SK-N-SH (cell line): ENCODE results near the gene CDH4.

Experiments used
- EZH2phosphoT487 ChIP-seq: fragments of 200-600 bp; sonication (generic); IDR thresholded peaks from 2 replicates; pipeline ENCODE4 v1.6.1; 2017; ENCODE audit warnings: low read depth, mixed run types, mild to moderate bottlenecking, antibody characterized with exemption, moderate library complexity, borderline replicate concordance
- GABPA ChIP-seq: IDR thresholded peaks from 2 replicates; pipeline ENCODE4 v1.4.0; 2012; ENCODE audit warnings: low read depth, mild to moderate bottlenecking
- POLR2AphosphoS5 ChIP-seq: IDR thresholded peaks from 2 replicates; pipeline ENCODE4 v1.6.1; 2012; ENCODE audit warnings: low read depth, low read length
- RAD21 ChIP-seq: IDR thresholded peaks from 2 replicates; pipeline ENCODE4 v1.6.1; 2012; ENCODE audit warnings: mild to moderate bottlenecking, low read length
- RCOR1 ChIP-seq: fragments of 150-350 bp; IDR thresholded peaks from 2 replicates; pipeline ENCODE4 v1.6.1; 2017; ENCODE audit warnings: antibody characterized with exemption, low read length
- RFX5 ChIP-seq: IDR thresholded peaks from 2 replicates; pipeline ENCODE4 v1.6.1; 2012; ENCODE audit warnings: mild to moderate bottlenecking, improper control_type of control experiment, low read length
- SIN3A ChIP-seq: IDR thresholded peaks from 2 replicates; pipeline ENCODE4 v1.6.1; 2012; ENCODE audit warnings: low read depth, mild to moderate bottlenecking, low read length, moderate library complexity, borderline replicate concordance
- SMC3 ChIP-seq: IDR thresholded peaks from 2 replicates; pipeline ENCODE4 v1.6.1; 2012; ENCODE audit warnings: low read depth, low read length, improper control_type of control experiment
- TCF12 ChIP-seq: IDR thresholded peaks from 2 replicates; pipeline ENCODE4 v1.4.0; 2012
- YY1 ChIP-seq: IDR thresholded peaks from 2 replicates; pipeline ENCODE4 v1.4.0; 2012; ENCODE audit warnings: low read depth, mild to moderate bottlenecking
- TF ChIP-seq, protein P1 (sequence below): fragments of 200-600 bp; sonication (generic); IDR thresholded peaks from 2 replicates; pipeline ENCODE4 v1.6.1; 2017; ENCODE audit warnings: antibody characterized with exemption, mild to moderate bottlenecking, moderate library complexity

DNA sequence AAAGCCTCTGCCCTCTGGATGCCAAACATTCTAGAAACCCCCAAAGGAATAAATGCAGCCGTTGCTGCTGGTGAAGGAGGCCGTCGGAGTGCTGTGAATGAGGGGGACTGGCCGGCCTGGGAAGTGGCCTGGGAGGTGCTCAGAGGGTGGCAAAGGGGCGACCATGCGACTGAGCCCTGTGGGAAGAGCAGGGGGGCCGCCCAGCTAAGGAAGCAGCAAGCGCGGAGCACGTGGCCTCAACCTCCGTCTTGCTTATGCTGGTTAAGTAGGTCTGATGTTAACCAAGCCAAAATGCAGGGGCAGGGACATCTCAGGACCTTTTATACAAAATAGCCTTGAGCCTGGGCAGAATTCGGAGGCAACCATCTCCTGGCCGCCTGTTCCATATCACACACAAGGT lies 432.1 kb downstream of the CDH4 start:
- TF ChIP-seq, protein P1, sequence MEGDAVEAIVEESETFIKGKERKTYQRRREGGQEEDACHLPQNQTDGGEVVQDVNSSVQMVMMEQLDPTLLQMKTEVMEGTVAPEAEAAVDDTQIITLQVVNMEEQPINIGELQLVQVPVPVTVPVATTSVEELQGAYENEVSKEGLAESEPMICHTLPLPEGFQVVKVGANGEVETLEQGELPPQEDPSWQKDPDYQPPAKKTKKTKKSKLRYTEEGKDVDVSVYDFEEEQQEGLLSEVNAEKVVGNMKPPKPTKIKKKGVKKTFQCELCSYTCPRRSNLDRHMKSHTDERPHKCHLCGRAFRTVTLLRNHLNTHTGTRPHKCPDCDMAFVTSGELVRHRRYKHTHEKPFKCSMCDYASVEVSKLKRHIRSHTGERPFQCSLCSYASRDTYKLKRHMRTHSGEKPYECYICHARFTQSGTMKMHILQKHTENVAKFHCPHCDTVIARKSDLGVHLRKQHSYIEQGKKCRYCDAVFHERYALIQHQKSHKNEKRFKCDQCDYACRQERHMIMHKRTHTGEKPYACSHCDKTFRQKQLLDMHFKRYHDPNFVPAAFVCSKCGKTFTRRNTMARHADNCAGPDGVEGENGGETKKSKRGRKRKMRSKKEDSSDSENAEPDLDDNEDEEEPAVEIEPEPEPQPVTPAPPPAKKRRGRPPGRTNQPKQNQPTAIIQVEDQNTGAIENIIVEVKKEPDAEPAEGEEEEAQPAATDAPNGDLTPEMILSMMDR = no peak
- TF ChIP-seq SMC3 (no peak), RAD21 (no peak), GABPA (no peak), YY1 (no peak), RCOR1 (no peak), TCF12 (no peak), POLR2AphosphoS5 (no peak), SIN3A (no peak), EZH2phosphoT487 (no peak), RFX5 (no peak)
